CD4-positive, alpha-beta memory T cell (primary cell): ENCODE measurements around the gene SYT8. TPM values are rescaled to one million over a fixed set of nuclear protein-coding genes. Genes with fewer than 3 reads are reported as not detected.
"Not testable (repeated sequence)": the region's sequence is repeated elsewhere in the genome, so short reads cannot be mapped to it uniquely, and the experiment has no call there.

ENCODE experiments used
- CTCF ChIA-PET: fragments of 350-600 bp; sonication (Branson Sonifier 250); formaldehyde crosslinking; loops from one replicate; lab custom pipeline; 2021; ENCODE audit warnings: inconsistent platforms; ENCODE audit not compliant: partially characterized antibody; lab: Charles Lee
- POLR2A ChIA-PET: fragments of 350-600 bp; sonication (Branson Sonifier 250); formaldehyde crosslinking; loops from one replicate; lab custom pipeline; 2021; ENCODE audit not compliant: partially characterized antibody; lab: Charles Lee
- DNase-seq, 5 donors: peaks; one replicate each; pipeline versions ENCODE4 v3.0.0 to v3.0.0-alpha.2; 2020 to 2022; ENCODE audit warnings: mixed read lengths in 1 of 5
- H3K27ac ChIP-seq: one replicate; pipeline ENCODE4 v1.7.0; 2013; ENCODE audit warnings: low read depth, low read length
- H3K27me3 ChIP-seq: 2 replicates; pipeline ENCODE4 v1.7.0; 2013; ENCODE audit warnings: mild to moderate bottlenecking, low read length, moderate library complexity; ENCODE audit not compliant: insufficient read depth
- H3K36me3 ChIP-seq: 2 replicates; pipeline ENCODE4 v1.7.0; 2013; ENCODE audit warnings: mild to moderate bottlenecking, low read length, moderate library complexity; ENCODE audit not compliant: insufficient read depth
- H3K4me1 ChIP-seq: 2 replicates; pipeline ENCODE4 v1.7.0; 2013; ENCODE audit warnings: mild to moderate bottlenecking, low read length, moderate library complexity; ENCODE audit not compliant: insufficient read depth
- H3K4me3 ChIP-seq, 2 donors: one replicate each; pipeline ENCODE4 v1.7.0; 2013; ENCODE audit warnings: low read length in 2 of 2, mild to moderate bottlenecking in 1 of 2
- H3K9me3 ChIP-seq, 2 donors: one replicate each; pipeline ENCODE4 v1.7.0; 2013; ENCODE audit warnings: low read length in 2 of 2, control low read depth in 1 of 2; ENCODE audit not compliant: control insufficient read depth in 1 of 2
- H3K27ac Mint-ChIP-seq, 7 donors: one replicate each; pipeline ENCODE4 v1.8.0; 2020 to 2021; ENCODE audit warnings: mixed read lengths in 7 of 7, mild to moderate bottlenecking in 6 of 7, inconsistent platforms in 3 of 7, moderate library complexity in 3 of 7
- H3K27me3 Mint-ChIP-seq, 2 donors: one replicate each; pipeline ENCODE4 v1.8.0; 2020 to 2021; ENCODE audit warnings: mixed read lengths in 2 of 2
- H3K36me3 Mint-ChIP-seq, 2 donors: one replicate each; pipeline ENCODE4 v1.8.0; 2020 to 2021; ENCODE audit warnings: mixed read lengths in 2 of 2, inconsistent platforms in 1 of 2, mild to moderate bottlenecking in 1 of 2
- H3K4me1 Mint-ChIP-seq, 4 donors: one replicate each; pipeline ENCODE4 v1.8.0; 2020 to 2021; ENCODE audit warnings: mixed read lengths in 4 of 4, mild to moderate bottlenecking in 1 of 4
- H3K4me3 Mint-ChIP-seq, 8 donors: one replicate each; pipeline ENCODE4 v1.8.0; 2020 to 2021; ENCODE audit warnings: mixed read lengths in 8 of 8, mild to moderate bottlenecking in 7 of 8, moderate library complexity in 6 of 8, inconsistent platforms in 3 of 8
- H3K9me3 Mint-ChIP-seq, 8 donors: one replicate each; pipeline ENCODE4 v1.8.0; 2020 to 2021; ENCODE audit warnings: mixed read lengths in 8 of 8, mild to moderate bottlenecking in 5 of 8, inconsistent platforms in 3 of 8, moderate library complexity in 1 of 8
- intact Hi-C: fragments of 100-400 bp; cut with micrococcal nuclease; formaldehyde crosslinking; loops from one replicate; pipeline ENCODE4 v1.15.1; 2023
- polyA plus RNA-seq, 2 donors: library from polyadenylated mRNA; unstranded; fragments of 300-500 nt; fragmentation: Illumina TruSeq; gene quantifications; one replicate each; pipeline ENCODE4 v1.2.3, GENCODE V29; 2021
- total RNA-seq, 2 experiments: library from RNA; stranded (reverse); gene quantifications; one replicate each; pipeline ENCODE4 v1.2.3, GENCODE V29; 2021

The SYT8 gene
- total and polyA plus RNA-seq, 4 experiments from 2014 or later, result not detected

- no peak overlapping the region for H3K4me3 ChIP-seq
- H3K36me3 ChIP-seq, result no peaks in the 10 kb centered on the region
- H3K27ac ChIP-seq, result no peak overlapping the region
- no peak for DNase-seq
- Mint-ChIP-seq H3K27me3 (peaks cover 26 to 29% of the 10 kb centered on the region in 2 donors), H3K4me3 (no peak overlapping the region), H3K4me1 (peaks cover 0 to 5% (median 3%) of the 10 kb centered on the region in 4 donors), H3K27ac (peak overlapping the region in 1 of 7 donors; percentile 27), H3K36me3 (peaks cover 0 to 4% of the 10 kb centered on the region in 2 donors), H3K9me3 (peaks cover 0 to 11% (median 3%) of the 10 kb centered on the region in 8 donors)
- no peaks in the 10 kb centered on the region for H3K27me3 ChIP-seq
- H3K9me3 ChIP-seq, result no peaks in the 10 kb centered on the region
- ChIA-PET CTCF (no interaction called here), POLR2A (no interaction called here)
- intact Hi-C loops, result no loop called here
- peaks cover 5% of the 10 kb centered on the region for H3K4me1 ChIP-seq
Measured at GRCh38 chr11:1796413-1797011, 38.3 kb upstream of the SYT8 start.

- Mint-ChIP-seq H3K36me3 (peaks cover 0 to 4% of the 10 kb centered on the region in 2 donors), H3K4me3 (no peak overlapping the region), H3K9me3 (peaks cover 0 to 8% (median 2%) of the 10 kb centered on the region in 8 donors), H3K4me1 (peaks cover 0 to 2% (median 1%) of the 10 kb centered on the region in 4 donors), H3K27ac (no peak overlapping the region), H3K27me3 (peaks cover 26 to 27% of the 10 kb centered on the region in 2 donors)
- ChIA-PET CTCF (no interaction called here), POLR2A (no interaction called here)
- no peaks in the 10 kb centered on the region for H3K36me3 ChIP-seq
- intact Hi-C loops, result no loop called here
- DNase-seq, result no peak
- H3K27ac ChIP-seq, result no peak overlapping the region
- H3K27me3 ChIP-seq, result no peaks in the 10 kb centered on the region
- H3K4me3 ChIP-seq, result no peak overlapping the region
- peaks cover 2% of the 10 kb centered on the region for H3K4me1 ChIP-seq
- H3K9me3 ChIP-seq, result no peaks in the 10 kb centered on the region
Measured at GRCh38 chr11:1797391-1798125, 37.2 kb upstream of the SYT8 start.

- no peak overlapping the region for H3K27ac Mint-ChIP-seq
- POLR2A ChIA-PET, result no interaction called here
- no peaks in the 10 kb centered on the region for H3K4me1 ChIP-seq
- H3K4me3 Mint-ChIP-seq, result no peak overlapping the region
- H3K9me3 ChIP-seq, result no peaks in the 10 kb centered on the region
- H3K36me3 Mint-ChIP-seq, result no peaks in the 10 kb centered on the region
- H3K4me3 ChIP-seq, result no peak overlapping the region
- H3K27ac ChIP-seq, result no peak overlapping the region
- H3K27me3 Mint-ChIP-seq, result peaks cover 23 to 31% of the 10 kb centered on the region in 2 donors
- H3K4me1 Mint-ChIP-seq, result no peaks in the 10 kb centered on the region
- H3K27me3 ChIP-seq, result no peaks in the 10 kb centered on the region
- no peaks in the 10 kb centered on the region for H3K9me3 Mint-ChIP-seq
- intact Hi-C loops, result no loop called here
- CTCF ChIA-PET, result no interaction called here
- no peaks in the 10 kb centered on the region for H3K36me3 ChIP-seq
- no peak for DNase-seq
Measured at GRCh38 chr11:1803246-1803645, 31.5 kb upstream of the SYT8 start.

GRCh38 chr11:1803835-1804519 is 30.8 kb upstream of the SYT8 start:
- H3K4me1 ChIP-seq, H3K27me3 ChIP-seq, H3K9me3 ChIP-seq, H3K36me3 ChIP-seq, CTCF ChIA-PET, H3K4me3 ChIP-seq, DNase-seq, H3K9me3 Mint-ChIP-seq, H3K4me3 Mint-ChIP-seq, H3K4me1 Mint-ChIP-seq, H3K36me3 Mint-ChIP-seq, H3K27ac ChIP-seq, H3K27ac Mint-ChIP-seq, intact Hi-C loops, POLR2A ChIA-PET: not testable (repeated sequence)
- H3K27me3 Mint-ChIP-seq, result peaks cover 20 to 25% of the 10 kb centered on the region in 2 donors

GRCh38 chr11:1805525-1805924 is 29.3 kb upstream of the SYT8 start:
- Mint-ChIP-seq H3K4me3 (no peak overlapping the region), H3K9me3 (no peaks in the 10 kb centered on the region), H3K36me3 (no peaks in the 10 kb centered on the region), H3K4me1 (no peaks in the 10 kb centered on the region), H3K27me3 (peaks cover 19 to 24% of the 10 kb centered on the region in 2 donors), H3K27ac (no peak overlapping the region)
- H3K4me1 ChIP-seq, result no peaks in the 10 kb centered on the region
- intact Hi-C loops, result no loop called here
- no peak for DNase-seq
- H3K27ac ChIP-seq, result no peak overlapping the region
- no peak overlapping the region for H3K4me3 ChIP-seq
- ChIA-PET POLR2A (interaction anchor here (0.6 kb wide), 1 partner anchor 48 kb away, joined by 3 read pairs; no protein-coding TSS in a partner anchor), CTCF (interaction anchor here (1.1 to 1.8 kb wide), 2 partner anchors 112 to 210 kb away, joined by 4 read pairs; no protein-coding TSS in a partner anchor)
- no peaks in the 10 kb centered on the region for H3K36me3 ChIP-seq
- H3K27me3 ChIP-seq, result no peaks in the 10 kb centered on the region
- H3K9me3 ChIP-seq, result no peaks in the 10 kb centered on the region

- H3K27ac ChIP-seq, result no peak overlapping the region
- H3K27me3 ChIP-seq, result no peaks in the 10 kb centered on the region
- H3K4me3 ChIP-seq, result no peak overlapping the region
- no peak overlapping the region for H3K27ac Mint-ChIP-seq
- no peak for DNase-seq
- peaks cover 0 to 3% (median 0%) of the 10 kb centered on the region in 8 donors for H3K9me3 Mint-ChIP-seq
- ChIA-PET CTCF (interaction anchor here (0.6 to 1.2 kb wide), 4 partner anchors 25 to 237 kb away, joined by 3 to 7 read pairs (median 4); no protein-coding TSS in a partner anchor), POLR2A (no interaction called here)
- intact Hi-C loops, result no loop called here
- H3K4me1 ChIP-seq, result no peaks in the 10 kb centered on the region
- H3K9me3 ChIP-seq, result no peaks in the 10 kb centered on the region
- no peak overlapping the region for H3K4me3 Mint-ChIP-seq
- peaks cover 13 to 19% of the 10 kb centered on the region in 2 donors for H3K27me3 Mint-ChIP-seq
- H3K36me3 ChIP-seq, result no peaks in the 10 kb centered on the region
- H3K4me1 Mint-ChIP-seq, result no peaks in the 10 kb centered on the region
- H3K36me3 Mint-ChIP-seq, result no peaks in the 10 kb centered on the region
Measured at GRCh38 chr11:1807264-1807995, 27.4 kb upstream of the SYT8 start.
